NCI-H1930 (cell line): ENCODE data around the gene PIGP.
A peak's percentile ranks its signal among the peaks of the same experiment; 100 is the strongest.
"Not testable (repeated sequence)": the region's sequence is repeated elsewhere in the genome, so short reads cannot be mapped to it uniquely, and the experiment has no call there.

ENCODE experiments used
- DNase-seq, 2 experiments: peaks; one replicate each; lab custom pipeline; 2025; lab: John Stamatoyannopoulos, UW

PIGP gene

GRCh38 chr21:37076087-37076850 lies 3.4 kb upstream of the PIGP start:
- no peak for DNase-seq

GRCh38 chr21:37075214-37075770 lies 2.4 kb upstream of the PIGP start:
- no peak for DNase-seq

GRCh38 chr21:37074546-37074945 lies 1.7 kb upstream of the PIGP start:
- DNase-seq: no peak

- DNase-seq: no peak
These were observed 1.3 kb upstream of the PIGP start for GRCh38 chr21:37074197-37074510.

GRCh38 chr21:37073417-37074196 lies 736 bp upstream of the PIGP start:
- DNase-seq: peak; percentile 10 to 22

GRCh38 chr21:37072274-37072987 lies 440 bp downstream of the PIGP start:
- DNase-seq: peak; percentile 69 to 70

GRCh38 chr21:37071561-37072273 lies 1.2 kb downstream of the PIGP start:
- no peak for DNase-seq

- DNase-seq: no peak
These were observed 7.2 kb downstream of the PIGP start for GRCh38 chr21:37065561-37066177.

- no peak for DNase-seq
These were observed 8.0 kb downstream of the PIGP start for GRCh38 chr21:37064841-37065240.

GRCh38 chr21:37063433-37063832 lies 9.4 kb downstream of the PIGP start:
- no peak for DNase-seq

- no peak for DNase-seq
These were observed 10.3 kb downstream of the PIGP start for GRCh38 chr21:37062593-37062935.

- no peak for DNase-seq
These were observed 10.8 kb downstream of the PIGP start for GRCh38 chr21:37061926-37062592.

- peak; percentile 88 for DNase-seq
These were observed 12.6 kb downstream of the PIGP start for GRCh38 chr21:37060296-37060695.

GRCh38 chr21:37059181-37059580 lies 13.7 kb downstream of the PIGP start:
- DNase-seq: no peak

- DNase-seq: no peak
These were observed 14.6 kb downstream of the PIGP start for GRCh38 chr21:37058261-37058660.

- DNase-seq: no peak
These were observed 15.3 kb downstream of the PIGP start for GRCh38 chr21:37057614-37058013.

- DNase-seq: no peak
These were observed 17.5 kb downstream of the PIGP start for GRCh38 chr21:37055271-37055855.

GRCh38 chr21:37049741-37050140 lies 23.1 kb downstream of the PIGP start:
- not testable (repeated sequence) for DNase-seq

GRCh38 chr21:37047079-37047478 lies 25.8 kb downstream of the PIGP start:
- no peak for DNase-seq

GRCh38 chr21:37045556-37045955 lies 27.3 kb downstream of the PIGP start:
- no peak for DNase-seq

- DNase-seq: no peak
These were observed 27.7 kb downstream of the PIGP start for GRCh38 chr21:37045149-37045548.
